HCT116 (cell line): Measurements from ENCODE around the gene EPS15. TPM values are rescaled to one million over a fixed set of nuclear protein-coding genes. Genes with fewer than 3 reads are reported as not detected.

ENCODE experiments used
- ATAC-seq: fragments of 200-7000 bp; cut with Tn5 transposase; 2 replicates; pipeline ENCODE4 v1.9.1; 2020; ENCODE audit warnings: mild to moderate bottlenecking, moderate library complexity
- BruUV-seq: library from RNA; stranded (reverse); fragments of 400-500 nt; replicated peaks from 2 replicates; lab custom pipeline; 2021; lab: Mats Ljungman, UMichigan
- CTCF ChIA-PET: fragments of 300-600 bp; sonication (Branson Sonifier 250); formaldehyde crosslinking; loops from one replicate; lab custom pipeline; 2021; ENCODE audit warnings: antibody characterized with exemption; lab: Charles Lee
- POLR2A ChIA-PET: fragments of 300-600, 350-600 bp; sonication (Branson Sonifier 250); formaldehyde crosslinking; loops from one replicate; lab custom pipeline; 2021; ENCODE audit warnings: antibody characterized with exemption; lab: Charles Lee
- RAD21 ChIA-PET, 2 experiments: fragments of 300-600 bp; sonication (Branson Sonifier 250); formaldehyde crosslinking; loops; one replicate each; lab custom pipeline; 2023; ENCODE audit warnings: low total read pairs in 2 of 2; ENCODE audit not compliant: uncharacterized antibody in 2 of 2, unreplicated experiment in 2 of 2, low non-redundant PET in 1 of 2; lab: Charles Lee
- DNase-seq: peaks from one replicate; pipeline ENCODE4 v3.0.0-alpha.2; 2010; ENCODE audit warnings: low read depth, low spot score
- H2AFZ ChIP-seq: fragments of 200-600 bp; shearing (Covaris generic), sonication (generic); 2 replicates; pipeline ENCODE4 v1.6.1; 2017; ENCODE audit warnings: low read depth, mixed run types, mixed read lengths, antibody characterized with exemption, low read length; ENCODE audit not compliant: poor library complexity, severe bottlenecking
- H3K27ac ChIP-seq: 2 replicates; pipeline ENCODE4 v1.5.1; 2012; ENCODE audit warnings: low read depth, low read length
- H3K27me3 ChIP-seq: fragments of 200-600 bp; sonication (generic); 2 replicates; pipeline ENCODE4 v1.6.1; 2016; ENCODE audit warnings: mixed run types, low read length, mixed read lengths; ENCODE audit not compliant: insufficient read depth
- H3K36me3 ChIP-seq, 2 experiments: fragments of 200-500 bp in 1 of 2; fragments of 200-600 bp in 1 of 2; sonication (Bioruptor generic) in 1 of 2; sonication (generic) in 1 of 2; 2 replicates each; pipeline versions ENCODE4 v1.5.1 to v1.6.1; 2014 to 2016; ENCODE audit warnings: low read length in 2 of 2, inconsistent platforms in 1 of 2, mixed read lengths in 1 of 2, mixed run types in 1 of 2; ENCODE audit not compliant: insufficient read depth in 2 of 2, control insufficient read depth in 1 of 2
- H3K4me1 ChIP-seq, 2 experiments: fragments of 200-600 bp in 1 of 2; sonication (generic) in 1 of 2; 2 replicates each; pipeline versions ENCODE4 v1.5.1 to v1.6.1; 2012 to 2017; ENCODE audit warnings: low read length in 2 of 2, inconsistent platforms in 1 of 2, mild to moderate bottlenecking in 1 of 2, mixed read lengths in 1 of 2, mixed run types in 1 of 2, moderate library complexity in 1 of 2; ENCODE audit not compliant: insufficient read depth in 2 of 2, control insufficient read depth in 1 of 2
- H3K4me2 ChIP-seq: fragments of 200-600 bp; sonication (generic); 2 replicates; pipeline ENCODE4 v1.6.1; 2017; ENCODE audit warnings: mixed run types, low read length, mixed read lengths
- H3K4me3 ChIP-seq, 2 experiments: fragments of 200-600 bp in 1 of 2; sonication (generic) in 1 of 2; replicated peaks in 1 of 2; 2 replicates each; pipeline ENCODE4 v1.5.1; 2011 to 2016; ENCODE audit warnings: low read length in 2 of 2, control low read depth in 1 of 2, low read depth in 1 of 2, mild to moderate bottlenecking in 1 of 2, mixed read lengths in 1 of 2, mixed run types in 1 of 2
- H3K79me2 ChIP-seq: fragments of 200-600 bp; sonication (generic); 2 replicates; pipeline ENCODE4 v1.6.1; 2017; ENCODE audit warnings: mild to moderate bottlenecking, mixed run types, low read length, moderate library complexity, mixed read lengths; ENCODE audit not compliant: insufficient read depth
- H3K9ac ChIP-seq: fragments of 200-600 bp; sonication (generic); 2 replicates; pipeline ENCODE4 v1.6.1; 2016; ENCODE audit warnings: low read length, mixed read lengths
- H3K9me2 ChIP-seq: fragments of 200-600 bp; sonication (generic), shearing (Covaris generic); 2 replicates; pipeline ENCODE4 v1.6.1; 2017; ENCODE audit warnings: mixed run types, mild to moderate bottlenecking, moderate library complexity; ENCODE audit not compliant: insufficient read depth
- H3K9me3 ChIP-seq, 2 experiments: fragments of 200-500 bp in 1 of 2; fragments of 200-600 bp in 1 of 2; sonication (Bioruptor generic) in 1 of 2; sonication (generic) in 1 of 2; 2 replicates each; pipeline ENCODE4 v1.6.1; 2014 to 2017; ENCODE audit warnings: low read length in 2 of 2, mixed read lengths in 2 of 2, inconsistent platforms in 1 of 2, low read depth in 1 of 2, mild to moderate bottlenecking in 1 of 2, mixed run types in 1 of 2, moderate library complexity in 1 of 2; ENCODE audit not compliant: control insufficient read depth in 1 of 2, insufficient read depth in 1 of 2
- H4K20me1 ChIP-seq: fragments of 200-600 bp; sonication (generic), shearing (Covaris generic); 2 replicates; pipeline ENCODE4 v1.6.1; 2017; ENCODE audit warnings: mixed run types, mild to moderate bottlenecking, moderate library complexity; ENCODE audit not compliant: insufficient read depth
- CBX3 ChIP-seq: IDR thresholded peaks from 2 replicates; pipeline ENCODE4 v1.6.1; 2012; ENCODE audit warnings: low read depth
- CEBPB ChIP-seq: IDR thresholded peaks from 2 replicates; pipeline ENCODE4 v1.6.1; 2012; ENCODE audit warnings: low read depth
- ELF1 ChIP-seq: IDR thresholded peaks from 2 replicates; pipeline ENCODE4 v1.6.1; 2012; ENCODE audit warnings: low read depth, borderline replicate concordance
- EZH2 ChIP-seq: fragments of 200-600 bp; sonication (generic); IDR thresholded peaks from 2 replicates; pipeline ENCODE4 v1.6.1; 2017; ENCODE audit warnings: antibody characterized with exemption, mixed run types
- EZH2phosphoT487 ChIP-seq: fragments of 200-600 bp; IDR thresholded peaks from 2 replicates; pipeline ENCODE4 v1.6.1; 2018; ENCODE audit warnings: antibody characterized with exemption, borderline replicate concordance
- JUND ChIP-seq: IDR thresholded peaks from 2 replicates; pipeline ENCODE4 v1.6.1; 2012
- POLR2A ChIP-seq: IDR thresholded peaks from 2 replicates; pipeline ENCODE4 v1.7.0; 2011; ENCODE audit warnings: borderline replicate concordance; ENCODE audit not compliant: insufficient read depth, insufficient read length; ENCODE audit errors: extremely low read depth
- POLR2AphosphoS5 ChIP-seq: IDR thresholded peaks from 2 replicates; pipeline ENCODE4 v1.6.1; 2011; ENCODE audit warnings: mild to moderate bottlenecking, low read depth, low read length, moderate library complexity
- RAD21 ChIP-seq: IDR thresholded peaks from 2 replicates; pipeline ENCODE4 v1.6.1; 2012; ENCODE audit warnings: low read depth, mild to moderate bottlenecking
- SIN3A ChIP-seq: IDR thresholded peaks from 2 replicates; pipeline ENCODE4 v1.6.1; 2012; ENCODE audit warnings: low read depth
- SP1 ChIP-seq: IDR thresholded peaks from 2 replicates; pipeline ENCODE4 v1.6.1; 2012; ENCODE audit warnings: low read depth
- SRF ChIP-seq: IDR thresholded peaks from 2 replicates; pipeline ENCODE4 v1.6.1; 2012; ENCODE audit warnings: low read depth
- TCF7L2 ChIP-seq: IDR thresholded peaks from 2 replicates; pipeline ENCODE4 v1.7.0; 2011; ENCODE audit warnings: borderline replicate concordance, inconsistent platforms; ENCODE audit not compliant: insufficient read depth, insufficient read length; ENCODE audit errors: extremely low read depth
- YY1 ChIP-seq: IDR thresholded peaks from 2 replicates; pipeline ENCODE4 v1.6.1; 2011; ENCODE audit warnings: low read length, low read depth, moderate library complexity, mild to moderate bottlenecking; ENCODE audit not compliant: insufficient replicate concordance; ENCODE audit errors: extremely low read depth
- ZFX ChIP-seq: fragments of 450-650 bp; IDR thresholded peaks from 2 replicates; pipeline ENCODE4 v1.6.1; 2017
- intact Hi-C: fragments of 100-400 bp; cut with micrococcal nuclease; formaldehyde crosslinking; loops from 2 replicates; pipeline ENCODE4 v1.10.0; 2022
- total RNA-seq: library from RNA; stranded (reverse); gene quantifications from one replicate; pipeline ENCODE4 v1.2.1, GENCODE V29; 2021; ENCODE audit not compliant: unreplicated experiment
- TF ChIP-seq, protein P1 (sequence below): IDR thresholded peaks from 2 replicates; pipeline ENCODE4 v1.6.1; 2012; ENCODE audit warnings: low read depth
- TF ChIP-seq, protein P2 (sequence below): IDR thresholded peaks from 2 replicates; pipeline ENCODE4 v1.6.1; 2012
- TF ChIP-seq, protein P3 (sequence below): IDR thresholded peaks from 2 replicates; pipeline ENCODE4 v1.6.1; 2012
- TF ChIP-seq, protein P4 (sequence below), 3 experiments: fragments of 200-600 bp in 1 of 3; sonication (generic) in 1 of 3; IDR thresholded peaks in 2 of 3; conservative IDR thresholded peaks in 1 of 3; 2 replicates each; pipeline ENCODE4 v1.5.1; 2012 to 2017; ENCODE audit warnings: low read depth in 2 of 3, low read length in 2 of 3, antibody characterized with exemption in 1 of 3, borderline replicate concordance in 1 of 3, control low read depth in 1 of 3, mild to moderate bottlenecking in 1 of 3, mixed read lengths in 1 of 3, mixed run types in 1 of 3, moderate library complexity in 1 of 3; ENCODE audit not compliant: insufficient read depth in 1 of 3
- TF ChIP-seq, protein P5 (sequence below): IDR thresholded peaks from 2 replicates; pipeline ENCODE4 v1.6.1; 2011; ENCODE audit warnings: mild to moderate bottlenecking, low read length, moderate library complexity; ENCODE audit not compliant: insufficient replicate concordance; ENCODE audit errors: extremely low read depth

The EPS15 gene
- total RNA-seq, 1 experiment from 2014 or later: 41.2 TPM

DNA sequence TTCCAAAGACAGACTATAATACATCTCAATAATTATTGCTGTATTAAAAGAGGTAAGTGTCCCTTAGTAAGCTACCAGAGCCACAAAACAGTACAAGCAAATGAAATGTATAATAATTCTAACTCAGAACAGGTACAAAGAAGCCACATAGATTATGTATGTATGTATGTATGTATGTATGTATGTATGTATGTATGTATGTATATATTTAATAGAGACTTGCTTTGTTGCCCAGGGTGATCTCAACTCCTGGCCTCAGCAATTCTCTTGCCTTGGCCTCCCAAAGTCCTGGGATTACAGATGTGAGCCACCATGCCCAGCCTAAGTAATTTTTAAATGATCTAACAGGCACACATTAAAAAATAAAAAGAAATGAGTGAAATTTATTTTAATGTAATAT is 86.9 kb downstream of the EPS15 start:
- Histone ChIP-seq H3K79me2 (no peaks in the 10 kb centered on the region), H3K36me3 (peaks cover 0 to 4% of the 10 kb centered on the region in 2 experiments; a peak in 1 of 4 replicates), H3K9me2 (no peaks in the 10 kb centered on the region), H2AFZ (no peak overlapping the region), H3K4me2 (no peak overlapping the region), H3K4me1 (no peaks in the 10 kb centered on the region), H3K27me3 (no peaks in the 10 kb centered on the region), H3K9ac (no peak overlapping the region), H3K27ac (no peak overlapping the region), H4K20me1 (no peaks in the 10 kb centered on the region), H3K9me3 (no peaks in the 10 kb centered on the region), H3K4me3 (no peak overlapping the region)
- ChIA-PET RAD21 (no interaction called here), POLR2A (no interaction called here), CTCF (no interaction called here)
- intact Hi-C loops: no loop called here
- no peak for ATAC-seq
- DNase-seq: no peak
- no TSS peak for BruUV-seq
- TF ChIP-seq, protein P1, sequence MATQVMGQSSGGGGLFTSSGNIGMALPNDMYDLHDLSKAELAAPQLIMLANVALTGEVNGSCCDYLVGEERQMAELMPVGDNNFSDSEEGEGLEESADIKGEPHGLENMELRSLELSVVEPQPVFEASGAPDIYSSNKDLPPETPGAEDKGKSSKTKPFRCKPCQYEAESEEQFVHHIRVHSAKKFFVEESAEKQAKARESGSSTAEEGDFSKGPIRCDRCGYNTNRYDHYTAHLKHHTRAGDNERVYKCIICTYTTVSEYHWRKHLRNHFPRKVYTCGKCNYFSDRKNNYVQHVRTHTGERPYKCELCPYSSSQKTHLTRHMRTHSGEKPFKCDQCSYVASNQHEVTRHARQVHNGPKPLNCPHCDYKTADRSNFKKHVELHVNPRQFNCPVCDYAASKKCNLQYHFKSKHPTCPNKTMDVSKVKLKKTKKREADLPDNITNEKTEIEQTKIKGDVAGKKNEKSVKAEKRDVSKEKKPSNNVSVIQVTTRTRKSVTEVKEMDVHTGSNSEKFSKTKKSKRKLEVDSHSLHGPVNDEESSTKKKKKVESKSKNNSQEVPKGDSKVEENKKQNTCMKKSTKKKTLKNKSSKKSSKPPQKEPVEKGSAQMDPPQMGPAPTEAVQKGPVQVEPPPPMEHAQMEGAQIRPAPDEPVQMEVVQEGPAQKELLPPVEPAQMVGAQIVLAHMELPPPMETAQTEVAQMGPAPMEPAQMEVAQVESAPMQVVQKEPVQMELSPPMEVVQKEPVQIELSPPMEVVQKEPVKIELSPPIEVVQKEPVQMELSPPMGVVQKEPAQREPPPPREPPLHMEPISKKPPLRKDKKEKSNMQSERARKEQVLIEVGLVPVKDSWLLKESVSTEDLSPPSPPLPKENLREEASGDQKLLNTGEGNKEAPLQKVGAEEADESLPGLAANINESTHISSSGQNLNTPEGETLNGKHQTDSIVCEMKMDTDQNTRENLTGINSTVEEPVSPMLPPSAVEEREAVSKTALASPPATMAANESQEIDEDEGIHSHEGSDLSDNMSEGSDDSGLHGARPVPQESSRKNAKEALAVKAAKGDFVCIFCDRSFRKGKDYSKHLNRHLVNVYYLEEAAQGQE: no peak
- TF ChIP-seq SIN3A: no peak
- no peak for TF ChIP-seq ZFX
- TF ChIP-seq, protein P2, sequence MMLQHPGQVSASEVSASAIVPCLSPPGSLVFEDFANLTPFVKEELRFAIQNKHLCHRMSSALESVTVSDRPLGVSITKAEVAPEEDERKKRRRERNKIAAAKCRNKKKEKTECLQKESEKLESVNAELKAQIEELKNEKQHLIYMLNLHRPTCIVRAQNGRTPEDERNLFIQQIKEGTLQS: no peak
- TF ChIP-seq POLR2AphosphoS5: no peak
- no peak for TF ChIP-seq JUND
- no peak for TF ChIP-seq TCF7L2
- TF ChIP-seq YY1: no peak
- TF ChIP-seq, protein P3, sequence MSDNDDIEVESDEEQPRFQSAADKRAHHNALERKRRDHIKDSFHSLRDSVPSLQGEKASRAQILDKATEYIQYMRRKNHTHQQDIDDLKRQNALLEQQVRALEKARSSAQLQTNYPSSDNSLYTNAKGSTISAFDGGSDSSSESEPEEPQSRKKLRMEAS: no peak
- no peak for TF ChIP-seq ELF1
- TF ChIP-seq, protein P4, sequence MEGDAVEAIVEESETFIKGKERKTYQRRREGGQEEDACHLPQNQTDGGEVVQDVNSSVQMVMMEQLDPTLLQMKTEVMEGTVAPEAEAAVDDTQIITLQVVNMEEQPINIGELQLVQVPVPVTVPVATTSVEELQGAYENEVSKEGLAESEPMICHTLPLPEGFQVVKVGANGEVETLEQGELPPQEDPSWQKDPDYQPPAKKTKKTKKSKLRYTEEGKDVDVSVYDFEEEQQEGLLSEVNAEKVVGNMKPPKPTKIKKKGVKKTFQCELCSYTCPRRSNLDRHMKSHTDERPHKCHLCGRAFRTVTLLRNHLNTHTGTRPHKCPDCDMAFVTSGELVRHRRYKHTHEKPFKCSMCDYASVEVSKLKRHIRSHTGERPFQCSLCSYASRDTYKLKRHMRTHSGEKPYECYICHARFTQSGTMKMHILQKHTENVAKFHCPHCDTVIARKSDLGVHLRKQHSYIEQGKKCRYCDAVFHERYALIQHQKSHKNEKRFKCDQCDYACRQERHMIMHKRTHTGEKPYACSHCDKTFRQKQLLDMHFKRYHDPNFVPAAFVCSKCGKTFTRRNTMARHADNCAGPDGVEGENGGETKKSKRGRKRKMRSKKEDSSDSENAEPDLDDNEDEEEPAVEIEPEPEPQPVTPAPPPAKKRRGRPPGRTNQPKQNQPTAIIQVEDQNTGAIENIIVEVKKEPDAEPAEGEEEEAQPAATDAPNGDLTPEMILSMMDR (IDR thresholded peaks at IDR 0.05 in 2 of 3, conservative IDR thresholded peaks at IDR 0.05 in 1 of 3; ENCODE audit: borderline replicate concordance in 1 of 3, insufficient read depth in 1 of 3, low read depth in 2 of 3, low read length in 2 of 3): no peak
- no peak for TF ChIP-seq EZH2
- TF ChIP-seq CBX3: no peak
- no peak for TF ChIP-seq SRF
- TF ChIP-seq RAD21: no peak
- TF ChIP-seq EZH2phosphoT487: no peak
- no peak for TF ChIP-seq SP1
- TF ChIP-seq, protein P5, sequence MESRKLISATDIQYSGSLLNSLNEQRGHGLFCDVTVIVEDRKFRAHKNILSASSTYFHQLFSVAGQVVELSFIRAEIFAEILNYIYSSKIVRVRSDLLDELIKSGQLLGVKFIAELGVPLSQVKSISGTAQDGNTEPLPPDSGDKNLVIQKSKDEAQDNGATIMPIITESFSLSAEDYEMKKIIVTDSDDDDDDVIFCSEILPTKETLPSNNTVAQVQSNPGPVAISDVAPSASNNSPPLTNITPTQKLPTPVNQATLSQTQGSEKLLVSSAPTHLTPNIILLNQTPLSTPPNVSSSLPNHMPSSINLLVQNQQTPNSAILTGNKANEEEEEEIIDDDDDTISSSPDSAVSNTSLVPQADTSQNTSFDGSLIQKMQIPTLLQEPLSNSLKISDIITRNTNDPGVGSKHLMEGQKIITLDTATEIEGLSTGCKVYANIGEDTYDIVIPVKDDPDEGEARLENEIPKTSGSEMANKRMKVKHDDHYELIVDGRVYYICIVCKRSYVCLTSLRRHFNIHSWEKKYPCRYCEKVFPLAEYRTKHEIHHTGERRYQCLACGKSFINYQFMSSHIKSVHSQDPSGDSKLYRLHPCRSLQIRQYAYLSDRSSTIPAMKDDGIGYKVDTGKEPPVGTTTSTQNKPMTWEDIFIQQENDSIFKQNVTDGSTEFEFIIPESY: no peak
- TF ChIP-seq POLR2A: no peak
- TF ChIP-seq CEBPB: no peak
